ENCODE results near the gene CCNE1.

The CCNE1 gene

GRCh38 chr19:29843180-29844051 lies 31.6 kb downstream of the CCNE1 start:
- no peak for DNase-seq (ENCODE audit: extremely low read depth, insufficient read length)
- Histone ChIP-seq H3K27me3 (replicated peaks; ENCODE audit: control insufficient read depth, insufficient read depth, low read length) (no peaks in the 10 kb centered on the region), H3K36me3 (ENCODE audit: control insufficient read depth, insufficient read depth, low read length) (no peaks in the 10 kb centered on the region), H3K4me3 (replicated peaks; ENCODE audit: low read depth, low read length) (no peak overlapping the region)
- TF ChIP-seq CTCF (IDR thresholded peaks at IDR 0.05; ENCODE audit: insufficient read depth, low read length, poor library complexity, severe bottlenecking), result no peak

- Histone ChIP-seq H3K4me3 (replicated peaks; ENCODE audit: low read depth, low read length) (peak overlapping the region; percentile 66), H3K27me3 (replicated peaks; ENCODE audit: control insufficient read depth, insufficient read depth, low read length) (no peaks in the 10 kb centered on the region), H3K36me3 (ENCODE audit: control insufficient read depth, insufficient read depth, low read length) (no peaks in the 10 kb centered on the region)
- TF ChIP-seq CTCF (IDR thresholded peaks at IDR 0.05; ENCODE audit: insufficient read depth, low read length, poor library complexity, severe bottlenecking), result no peak
- DNase-seq (ENCODE audit: extremely low read depth, insufficient read length), result peak; percentile 93
Measured at GRCh38 chr19:29844891-29845573, 33.2 kb downstream of the CCNE1 start.

GRCh38 chr19:29845574-29846176 lies 33.9 kb downstream of the CCNE1 start:
- Histone ChIP-seq H3K36me3 (ENCODE audit: control insufficient read depth, insufficient read depth, low read length) (no peaks in the 10 kb centered on the region), H3K27me3 (replicated peaks; ENCODE audit: control insufficient read depth, insufficient read depth, low read length) (no peaks in the 10 kb centered on the region), H3K4me3 (replicated peaks; ENCODE audit: low read depth, low read length) (peak overlapping the region; percentile 66)
- TF ChIP-seq CTCF (IDR thresholded peaks at IDR 0.05; ENCODE audit: insufficient read depth, low read length, poor library complexity, severe bottlenecking), result no peak
- DNase-seq (ENCODE audit: extremely low read depth, insufficient read length), result no peak

GRCh38 chr19:29849208-29849607 lies 37.4 kb downstream of the CCNE1 start:
- TF ChIP-seq CTCF (IDR thresholded peaks at IDR 0.05; ENCODE audit: insufficient read depth, low read length, poor library complexity, severe bottlenecking), result no peak
- no peak for DNase-seq (ENCODE audit: extremely low read depth, insufficient read length)

GRCh38 chr19:29850482-29850881 lies 38.7 kb downstream of the CCNE1 start:
- Histone ChIP-seq H3K36me3 (ENCODE audit: control insufficient read depth, insufficient read depth, low read length) (no peaks in the 10 kb centered on the region), H3K27me3 (replicated peaks; ENCODE audit: control insufficient read depth, insufficient read depth, low read length) (no peaks in the 10 kb centered on the region), H3K4me3 (replicated peaks; ENCODE audit: low read depth, low read length) (no peak overlapping the region)
- no peak for DNase-seq (ENCODE audit: extremely low read depth, insufficient read length)
- TF ChIP-seq CTCF (IDR thresholded peaks at IDR 0.05; ENCODE audit: insufficient read depth, low read length, poor library complexity, severe bottlenecking), result no peak

More at GRCh38 chr19:29849208-29849607, 37.4 kb downstream of the CCNE1 start:
- Histone ChIP-seq H3K4me3 (replicated peaks; ENCODE audit: low read depth, low read length) (no peak overlapping the region), H3K36me3 (ENCODE audit: control insufficient read depth, insufficient read depth, low read length) (no peaks in the 10 kb centered on the region), H3K27me3 (replicated peaks; ENCODE audit: control insufficient read depth, insufficient read depth, low read length) (no peaks in the 10 kb centered on the region)
